Measurements from ENCODE around the gene ADAMTS17. TPM values are rescaled to one million over a fixed set of nuclear protein-coding genes. Genes with fewer than 3 reads are reported as not detected.

ADAMTS17 gene
- total RNA-seq, 4 donors from 2014 or later, result 7.2 to 15.1 (median 8.9) TPM

DNA sequence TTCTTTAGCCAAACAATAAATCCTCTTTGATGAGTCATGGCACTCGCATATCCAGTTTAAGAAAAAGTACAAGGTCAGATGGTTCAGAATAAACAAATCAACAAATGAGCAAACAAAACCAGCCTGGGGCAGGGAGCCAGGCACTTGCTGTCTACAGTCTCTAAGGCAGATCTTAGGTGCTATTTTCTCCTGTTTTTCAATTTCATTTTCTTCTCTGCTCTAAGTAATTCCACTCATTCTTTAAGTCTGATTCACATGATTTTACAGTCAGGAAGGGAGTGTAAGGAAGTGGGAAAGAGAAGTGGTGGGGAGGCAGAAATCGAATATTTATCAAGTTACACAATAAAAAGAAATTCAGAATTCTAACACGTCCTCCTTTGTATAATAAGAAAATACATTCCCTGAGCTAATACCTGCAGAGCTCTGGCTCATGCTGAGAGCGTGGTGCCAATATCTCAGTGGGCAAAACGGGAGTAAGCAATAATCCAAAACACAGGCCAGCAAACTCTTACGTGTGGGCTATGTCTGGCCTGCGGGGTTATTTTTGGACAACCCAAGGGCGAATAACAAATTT, 298.6 kb downstream of the ADAMTS17 start:
- H3K27me3 ChIP-seq, result no peaks in the 10 kb centered on the region
- H3K27ac ChIP-seq, result no peak overlapping the region
- no peaks in the 10 kb centered on the region for H3K4me1 ChIP-seq
- no peak for DNase-seq
- H3K9me3 ChIP-seq, result no peaks in the 10 kb centered on the region
- no peaks in the 10 kb centered on the region for H3K36me3 ChIP-seq
- TF ChIP-seq POLR2A (IDR thresholded peaks at IDR 0.05), result no peak
- no peak overlapping the region for H3K4me3 ChIP-seq

DNA sequence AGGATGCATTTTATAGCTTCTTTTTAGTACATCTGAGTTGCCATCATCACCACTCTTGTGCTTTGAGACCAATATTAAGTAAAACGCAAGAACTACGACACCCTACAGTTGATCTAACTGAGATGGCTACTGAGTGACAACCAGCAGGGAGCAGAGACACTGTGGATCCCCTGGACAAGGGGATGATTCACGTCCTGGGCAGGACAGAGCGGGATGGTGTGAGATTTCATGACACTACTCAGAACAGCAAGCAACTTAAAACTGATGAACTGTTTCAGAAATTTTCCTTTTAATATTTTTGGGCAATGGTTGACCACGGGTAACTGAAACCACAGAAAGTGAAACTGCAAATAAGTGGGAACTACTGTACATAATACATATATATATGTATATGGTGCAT, 299.2 kb downstream of the ADAMTS17 start:
- Histone ChIP-seq H3K27me3 (no peaks in the 10 kb centered on the region), H3K4me1 (no peaks in the 10 kb centered on the region), H3K9me3 (no peaks in the 10 kb centered on the region), H3K36me3 (no peaks in the 10 kb centered on the region), H3K4me3 (no peak overlapping the region), H3K27ac (no peak overlapping the region)
- TF ChIP-seq, protein P1, sequence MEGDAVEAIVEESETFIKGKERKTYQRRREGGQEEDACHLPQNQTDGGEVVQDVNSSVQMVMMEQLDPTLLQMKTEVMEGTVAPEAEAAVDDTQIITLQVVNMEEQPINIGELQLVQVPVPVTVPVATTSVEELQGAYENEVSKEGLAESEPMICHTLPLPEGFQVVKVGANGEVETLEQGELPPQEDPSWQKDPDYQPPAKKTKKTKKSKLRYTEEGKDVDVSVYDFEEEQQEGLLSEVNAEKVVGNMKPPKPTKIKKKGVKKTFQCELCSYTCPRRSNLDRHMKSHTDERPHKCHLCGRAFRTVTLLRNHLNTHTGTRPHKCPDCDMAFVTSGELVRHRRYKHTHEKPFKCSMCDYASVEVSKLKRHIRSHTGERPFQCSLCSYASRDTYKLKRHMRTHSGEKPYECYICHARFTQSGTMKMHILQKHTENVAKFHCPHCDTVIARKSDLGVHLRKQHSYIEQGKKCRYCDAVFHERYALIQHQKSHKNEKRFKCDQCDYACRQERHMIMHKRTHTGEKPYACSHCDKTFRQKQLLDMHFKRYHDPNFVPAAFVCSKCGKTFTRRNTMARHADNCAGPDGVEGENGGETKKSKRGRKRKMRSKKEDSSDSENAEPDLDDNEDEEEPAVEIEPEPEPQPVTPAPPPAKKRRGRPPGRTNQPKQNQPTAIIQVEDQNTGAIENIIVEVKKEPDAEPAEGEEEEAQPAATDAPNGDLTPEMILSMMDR (IDR thresholded peaks at IDR 0.05), result no peak
- TF ChIP-seq POLR2A (IDR thresholded peaks at IDR 0.05), result no peak
- DNase-seq, result no peak

DNA sequence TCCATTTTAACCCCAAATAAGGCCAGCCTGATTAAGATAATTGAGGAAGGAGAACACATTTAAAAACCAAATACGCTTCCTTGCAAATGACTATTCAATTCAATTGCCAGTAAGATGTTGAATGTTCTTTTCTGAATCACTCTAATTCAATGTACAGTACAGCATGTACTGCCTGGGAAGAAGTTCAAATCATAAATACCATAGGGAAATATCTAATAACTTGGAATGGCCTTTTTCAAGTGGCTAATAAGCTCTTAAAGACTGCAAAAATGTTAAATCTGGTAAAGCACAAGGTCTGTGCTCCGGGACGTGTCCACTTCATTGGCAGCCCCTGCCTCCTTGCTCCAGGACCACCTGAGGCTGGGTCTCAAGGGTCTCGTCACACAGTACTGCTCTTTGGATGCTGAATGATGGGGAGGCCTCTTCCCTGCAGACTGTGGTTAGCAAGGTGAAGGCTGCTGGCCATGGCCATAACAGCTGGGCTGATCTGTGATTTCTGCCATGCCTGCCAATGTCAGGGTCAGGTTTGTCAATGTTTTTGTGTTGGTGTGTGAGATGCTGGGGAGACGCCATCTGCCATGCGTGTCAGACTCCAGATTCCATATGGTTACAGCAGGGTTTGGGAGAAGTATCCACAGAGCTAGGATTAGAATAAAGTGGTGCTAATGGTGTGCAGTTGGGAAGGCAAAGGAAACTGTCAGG, 300.5 kb downstream of the ADAMTS17 start:
- Histone ChIP-seq H3K4me1 (no peaks in the 10 kb centered on the region), H3K27ac (no peak overlapping the region), H3K9me3 (no peaks in the 10 kb centered on the region), H3K4me3 (no peak overlapping the region), H3K27me3 (no peaks in the 10 kb centered on the region), H3K36me3 (no peaks in the 10 kb centered on the region)
- DNase-seq, result no peak
- TF ChIP-seq POLR2A (IDR thresholded peaks at IDR 0.05), result no peak
- TF ChIP-seq, protein P1 (IDR thresholded peaks at IDR 0.05), result no peak

DNA sequence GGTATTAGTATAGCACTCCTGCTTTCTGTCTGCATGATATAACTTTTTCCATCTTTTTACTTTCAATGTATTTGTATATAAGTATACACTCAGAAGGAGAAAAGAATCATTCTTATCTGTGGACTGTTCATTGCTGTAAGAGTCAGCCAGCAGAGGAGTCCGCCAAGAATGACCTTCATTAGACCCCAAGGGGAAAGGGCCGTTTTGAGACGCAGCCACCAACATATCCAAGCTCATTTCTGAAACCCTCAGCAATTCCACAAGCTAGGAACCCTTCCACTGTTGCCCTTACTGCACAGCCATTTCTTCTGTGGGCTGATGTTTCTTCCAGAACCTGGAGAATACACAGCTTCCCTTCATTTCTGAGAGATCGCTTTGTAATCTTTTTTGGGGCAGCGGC, 301.8 kb downstream of the ADAMTS17 start:
- no peak for DNase-seq
- H3K4me1 ChIP-seq, result no peaks in the 10 kb centered on the region
- H3K27ac ChIP-seq, result no peak overlapping the region
- no peak overlapping the region for H3K4me3 ChIP-seq
- no peaks in the 10 kb centered on the region for H3K27me3 ChIP-seq
- no peaks in the 10 kb centered on the region for H3K9me3 ChIP-seq
- no peak for TF ChIP-seq POLR2A (IDR thresholded peaks at IDR 0.05)
- TF ChIP-seq, protein P1 (IDR thresholded peaks at IDR 0.05), result no peak
- no peaks in the 10 kb centered on the region for H3K36me3 ChIP-seq

DNA sequence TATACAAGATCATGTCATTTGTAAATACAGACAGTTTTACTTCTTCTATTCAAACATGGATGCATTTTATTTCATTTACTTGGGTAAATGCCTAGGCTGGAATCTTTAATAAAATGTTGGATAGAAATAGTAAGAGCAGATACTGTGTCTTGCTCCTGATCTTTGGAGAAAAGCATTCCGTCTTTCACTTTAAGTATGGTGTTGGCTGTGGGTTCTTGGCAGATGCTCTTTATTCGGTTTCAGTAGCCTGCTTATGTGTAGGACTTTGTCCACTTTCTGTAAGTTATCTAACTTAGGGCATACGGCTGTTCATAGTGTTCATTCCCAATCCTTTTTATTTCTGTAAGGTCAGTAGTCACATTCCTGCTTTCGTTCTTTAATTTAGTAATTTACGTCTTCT, 303.0 kb downstream of the ADAMTS17 start:
- H3K27me3 ChIP-seq, result no peaks in the 10 kb centered on the region
- no peak overlapping the region for H3K27ac ChIP-seq
- H3K36me3 ChIP-seq, result no peaks in the 10 kb centered on the region
- no peak overlapping the region for H3K4me3 ChIP-seq
- TF ChIP-seq, protein P1 (IDR thresholded peaks at IDR 0.05), result no peak
- no peak for TF ChIP-seq POLR2A (IDR thresholded peaks at IDR 0.05)
- no peaks in the 10 kb centered on the region for H3K4me1 ChIP-seq
- no peaks in the 10 kb centered on the region for H3K9me3 ChIP-seq
- no peak for DNase-seq

DNA sequence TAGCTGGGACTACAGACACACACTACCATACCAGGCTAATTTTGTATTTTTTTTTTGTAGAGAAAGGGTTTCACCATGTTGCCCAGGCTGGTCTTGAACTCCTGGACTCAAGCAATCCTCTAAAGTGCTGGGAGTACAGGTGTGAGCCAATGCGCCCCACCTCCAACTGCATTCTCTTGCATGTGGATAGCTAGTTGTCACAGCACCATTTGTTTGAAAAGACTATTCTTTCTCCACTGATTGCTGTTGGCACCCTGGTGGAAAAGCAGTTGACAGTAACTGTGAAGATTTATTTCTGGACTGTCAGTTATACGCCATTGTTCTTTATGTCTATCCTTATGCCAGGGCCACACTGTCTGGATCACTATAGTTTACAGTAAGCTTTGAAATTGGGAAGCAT, 303.9 kb downstream of the ADAMTS17 start:
- no peaks in the 10 kb centered on the region for H3K4me1 ChIP-seq

More for the DNA sequence above, 303.9 kb downstream of the ADAMTS17 start:
- Histone ChIP-seq H3K9me3 (no peaks in the 10 kb centered on the region), H3K4me3 (no peak overlapping the region), H3K36me3 (no peaks in the 10 kb centered on the region), H3K27ac (no peak overlapping the region), H3K27me3 (no peaks in the 10 kb centered on the region)
- TF ChIP-seq, protein P1 (IDR thresholded peaks at IDR 0.05), result no peak
- TF ChIP-seq POLR2A (IDR thresholded peaks at IDR 0.05), result no peak
- no peak for DNase-seq
